Transverse colon (tissue), 4 donors: ENCODE data around the gene MADD. TPM values are rescaled to one million over a fixed set of nuclear protein-coding genes. Genes with fewer than 3 reads are reported as not detected.

Experiments used
- DNase-seq: peaks from one replicate; pipeline ENCODE4 v3.0.0-alpha.2; 2019
- H3K27ac ChIP-seq, 4 donors: fragments of 200-600 bp; sonication (generic); 2 replicates each; pipeline ENCODE4 v1.5.1; 2016 to 2018; ENCODE audit warnings: inconsistent platforms in 4 of 4
- H3K27me3 ChIP-seq: fragments of 200-600 bp; sonication (generic); 2 replicates; pipeline ENCODE4 v1.5.1; 2017; ENCODE audit warnings: inconsistent platforms
- H3K36me3 ChIP-seq, 4 donors: fragments of 200-600 bp; sonication (generic); 2 replicates each; pipeline ENCODE4 v1.5.1; 2017 to 2019; ENCODE audit warnings: inconsistent platforms in 4 of 4
- H3K4me1 ChIP-seq, 4 donors: fragments of 200-600 bp; sonication (generic); 2 replicates each; pipeline ENCODE4 v1.5.1; 2017 to 2020; ENCODE audit warnings: inconsistent platforms in 4 of 4
- H3K4me3 ChIP-seq, 4 donors: fragments of 200-600 bp; sonication (generic); 1 replicate in 1 of 4; 2 replicates in 3 of 4; pipeline versions ENCODE4 v1.5.1 to v1.6.1; 2017 to 2019; ENCODE audit warnings: inconsistent platforms in 4 of 4
- H3K9me3 ChIP-seq, 2 donors: fragments of 200-600 bp; sonication (generic); 2 replicates each; pipeline ENCODE4 v1.5.1; 2017 to 2019; ENCODE audit warnings: inconsistent platforms in 2 of 2
- EP300 ChIP-seq: sonication (generic); formaldehyde crosslinking; IDR thresholded peaks from one replicate; pipeline ENCODE4 v1.6.1; 2017; ENCODE audit warnings: antibody characterized with exemption, low read depth
- POLR2A ChIP-seq: fragments of 450-650 bp; IDR thresholded peaks from one replicate; pipeline ENCODE4 v1.6.1; 2016; ENCODE audit warnings: antibody characterized with exemption, mild to moderate bottlenecking, moderate library complexity
- POLR2AphosphoS5 ChIP-seq, 3 donors: sonication (generic); formaldehyde crosslinking; IDR thresholded peaks; one replicate each; pipeline ENCODE4 v1.6.1; 2016; ENCODE audit warnings: antibody characterized with exemption in 3 of 3
- WGBS, 2 donors: methylation state at CpG; one replicate each; pipeline ENCODE4 v1.1.5; 2018; ENCODE audit warnings: low coverage in 1 of 2; 5-methylcytosine and 5-hydroxymethylcytosine counted together
- in situ Hi-C, 4 donors: fragments of 200-750 bp; cut with MboI; loops; one replicate each; pipeline versions ENCODE4 v1.15.0 to v1.15.1; 2017; ENCODE audit warnings: low sequenced_read_pairs in 3 of 4, low pct_ligation_motif_present in 1 of 4, low pct_unique_long_range_greater_than_20kb in 1 of 4
- intact Hi-C: fragments of 100-400 bp; cut with DNase I; formaldehyde crosslinking; loops from one replicate; pipeline ENCODE4 v1.15.1; 2023; ENCODE audit warnings: low total_unique reads
- total RNA-seq, 4 donors: library from RNA; depleted of rRNA; stranded (reverse); fragments of >200 nt; gene quantifications; one replicate each; pipeline ENCODE4 v1.1.0, GENCODE V29; 2016
- TF ChIP-seq, protein P1 (sequence below), 5 experiments: fragments of 200-600 bp in 3 of 5; fragments of 450-650 bp in 2 of 5; sonication (generic) in 3 of 5; IDR thresholded peaks; 1 replicate in 2 of 5; 2 replicates in 3 of 5; pipeline ENCODE4 v1.5.1; 2016 to 2017; ENCODE audit warnings: antibody characterized with exemption in 5 of 5, inconsistent platforms in 3 of 5, mild to moderate bottlenecking in 2 of 5, moderate library complexity in 1 of 5

The MADD gene
- total RNA-seq, 4 donors from 2014 or later: 64.3 to 285 (median 71.8) TPM

DNA sequence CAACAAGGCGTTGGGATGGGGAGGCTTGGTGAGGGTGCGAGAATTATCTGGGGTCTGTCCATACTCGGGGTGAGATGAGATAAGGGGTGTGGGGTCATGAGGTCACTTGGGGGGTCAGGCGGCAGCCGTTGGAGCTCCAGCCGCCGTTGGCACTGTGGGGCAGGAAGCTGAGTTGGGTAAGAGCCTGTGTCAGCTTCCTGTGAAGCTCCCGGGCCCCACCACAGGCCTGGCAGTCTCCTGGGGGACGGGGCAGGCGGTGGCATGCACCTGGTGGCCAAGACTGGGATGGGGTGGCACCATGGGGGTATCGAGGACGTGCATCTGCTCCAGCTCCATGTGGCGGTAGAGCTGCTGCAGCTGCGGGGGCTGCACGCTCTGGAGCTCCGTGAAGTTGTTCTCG is 89.7 kb downstream of the MADD start:
- 58 to 74% methylated on average over 7 to 17 of the region's 17 CpGs for WGBS, 2 donors
- TF ChIP-seq POLR2AphosphoS5 (IDR thresholded peaks at IDR 0.05): no peak
- TF ChIP-seq EP300: no peak
- TF ChIP-seq, protein P1, sequence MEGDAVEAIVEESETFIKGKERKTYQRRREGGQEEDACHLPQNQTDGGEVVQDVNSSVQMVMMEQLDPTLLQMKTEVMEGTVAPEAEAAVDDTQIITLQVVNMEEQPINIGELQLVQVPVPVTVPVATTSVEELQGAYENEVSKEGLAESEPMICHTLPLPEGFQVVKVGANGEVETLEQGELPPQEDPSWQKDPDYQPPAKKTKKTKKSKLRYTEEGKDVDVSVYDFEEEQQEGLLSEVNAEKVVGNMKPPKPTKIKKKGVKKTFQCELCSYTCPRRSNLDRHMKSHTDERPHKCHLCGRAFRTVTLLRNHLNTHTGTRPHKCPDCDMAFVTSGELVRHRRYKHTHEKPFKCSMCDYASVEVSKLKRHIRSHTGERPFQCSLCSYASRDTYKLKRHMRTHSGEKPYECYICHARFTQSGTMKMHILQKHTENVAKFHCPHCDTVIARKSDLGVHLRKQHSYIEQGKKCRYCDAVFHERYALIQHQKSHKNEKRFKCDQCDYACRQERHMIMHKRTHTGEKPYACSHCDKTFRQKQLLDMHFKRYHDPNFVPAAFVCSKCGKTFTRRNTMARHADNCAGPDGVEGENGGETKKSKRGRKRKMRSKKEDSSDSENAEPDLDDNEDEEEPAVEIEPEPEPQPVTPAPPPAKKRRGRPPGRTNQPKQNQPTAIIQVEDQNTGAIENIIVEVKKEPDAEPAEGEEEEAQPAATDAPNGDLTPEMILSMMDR (IDR thresholded peaks at IDR 0.05): no peak
- Histone ChIP-seq H3K27ac (no peak overlapping the region), H3K4me3 (no peak overlapping the region), H3K9me3 (no peaks in the 10 kb centered on the region), H3K4me1 (peaks cover 0 to 9% (median 4%) of the 10 kb centered on the region in 4 donors), H3K27me3 (no peaks in the 10 kb centered on the region), H3K36me3 (no peaks in the 10 kb centered on the region)
- intact Hi-C loops: loop anchor here (5.0 kb wide), 2 partner anchors 182 to 467 kb away; partner anchors contain the start of gene ARFGAP2
- no peak for DNase-seq
- in situ Hi-C loops: loop anchor here in 1 of 4 donors (25.0 kb wide), 1 partner anchor 172 kb away; the partner anchor contains the start of genes ARFGAP2 and PACSIN3

DNA sequence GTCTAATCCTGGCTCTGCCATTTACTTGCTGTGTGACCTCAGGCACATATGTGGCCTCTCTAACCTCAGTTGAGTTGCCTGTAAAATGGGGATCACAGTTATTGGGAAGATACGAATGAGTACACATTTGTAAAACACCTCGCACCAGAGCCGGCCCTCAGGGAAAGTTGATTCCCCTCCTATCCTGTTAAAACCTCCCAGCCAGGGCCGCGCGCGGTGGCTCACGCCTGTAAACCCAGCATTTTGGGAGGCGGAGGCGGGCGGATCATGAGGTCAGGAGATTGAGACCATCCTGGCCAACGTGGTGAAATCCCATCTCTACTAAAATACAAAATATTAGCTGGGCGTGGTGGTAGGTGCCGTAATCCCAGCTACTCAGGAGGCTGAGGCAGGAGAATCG is 90.4 kb downstream of the MADD start:
- Histone ChIP-seq H3K27me3 (no peaks in the 10 kb centered on the region), H3K4me1 (peaks cover 0 to 4% (median 0%) of the 10 kb centered on the region in 4 donors), H3K36me3 (no peaks in the 10 kb centered on the region), H3K27ac (no peak overlapping the region), H3K4me3 (no peak overlapping the region), H3K9me3 (no peaks in the 10 kb centered on the region)
- in situ Hi-C loops (loop anchor here in 1 of 4 donors (25.0 kb wide), 1 partner anchor 173 kb away; the partner anchor contains the start of genes ARFGAP2 and PACSIN3), intact Hi-C loops (no loop called here)
- DNase-seq: no peak
- 90 to 94% methylated on average over 3 to 15 of the region's 15 CpGs for WGBS, 2 donors
- TF ChIP-seq POLR2AphosphoS5 (IDR thresholded peaks at IDR 0.05) (no peak), EP300 (no peak), POLR2A (no peak)
- TF ChIP-seq, protein P1 (IDR thresholded peaks at IDR 0.05): no peak

DNA sequence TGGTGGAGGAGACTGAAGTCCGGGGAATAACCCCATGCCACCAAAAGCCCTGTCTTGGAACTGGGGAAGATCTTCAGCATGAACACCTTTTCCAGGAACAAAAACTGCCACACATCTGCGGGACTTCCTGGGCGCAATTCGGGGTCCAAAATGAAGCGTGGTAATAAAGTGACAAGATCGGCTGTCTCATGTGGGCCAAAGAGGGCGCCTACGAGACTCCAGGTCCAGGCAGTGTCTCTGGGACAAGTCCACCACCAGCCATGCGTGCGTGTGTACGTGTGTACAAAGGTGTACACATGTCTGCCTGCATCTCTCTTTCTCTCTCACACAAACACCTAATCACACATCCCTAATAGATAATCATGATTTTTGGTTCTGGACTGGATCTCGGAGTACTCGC is 91.5 kb downstream of the MADD start:
- Histone ChIP-seq H3K9me3 (no peaks in the 10 kb centered on the region), H3K27ac (no peak overlapping the region), H3K36me3 (no peaks in the 10 kb centered on the region), H3K4me1 (no peaks in the 10 kb centered on the region), H3K27me3 (no peaks in the 10 kb centered on the region), H3K4me3 (no peak overlapping the region)
- DNase-seq: no peak
- no peak for TF ChIP-seq EP300
- no peak for TF ChIP-seq POLR2A
- TF ChIP-seq, protein P1 (IDR thresholded peaks at IDR 0.05): no peak
- TF ChIP-seq POLR2AphosphoS5 (IDR thresholded peaks at IDR 0.05): no peak
- 80 to 83% methylated on average over 6 to 13 of the region's 13 CpGs for WGBS, 2 donors
- intact Hi-C loops (no loop called here), in situ Hi-C loops (loop anchor here in 1 of 4 donors (25.0 kb wide), 1 partner anchor 174 kb away; the partner anchor contains the start of genes ARFGAP2 and PACSIN3)

GRCh38 chr11:47366020-47366490 is 96.1 kb downstream of the MADD start:
- no peak overlapping the region for H3K27ac ChIP-seq
- intact Hi-C loops: no loop called here
- 70 to 100% methylated on average over 1 of the region's 1 CpG for WGBS, 2 donors
- H3K4me3 ChIP-seq: no peak overlapping the region
- DNase-seq: no peak
- TF ChIP-seq, protein P1 (IDR thresholded peaks at IDR 0.05): no peak
- no peak for TF ChIP-seq POLR2A
- no peak for TF ChIP-seq EP300
- TF ChIP-seq POLR2AphosphoS5 (IDR thresholded peaks at IDR 0.05): no peak
- no peaks in the 10 kb centered on the region for H3K9me3 ChIP-seq
- H3K36me3 ChIP-seq: no peaks in the 10 kb centered on the region
- in situ Hi-C loops: loop anchor here in 1 of 4 donors (25.0 kb wide), 1 partner anchor 179 kb away; the partner anchor contains the start of genes ARFGAP2 and PACSIN3
- H3K4me1 ChIP-seq: no peaks in the 10 kb centered on the region
- H3K27me3 ChIP-seq: no peaks in the 10 kb centered on the region
